Endothelial cell of umbilical vein (primary cell): Measurements from ENCODE around the gene RAB20. TPM values are rescaled to one million over a fixed set of nuclear protein-coding genes. Genes with fewer than 3 reads are reported as not detected.

Source experiments
- BruUV-seq: library from RNA; stranded (reverse); fragments of 400-500 nt; replicated peaks from 2 replicates; lab custom pipeline; 2021; lab: Mats Ljungman, UMichigan
- CTCF ChIA-PET: fragments of 300-600, 350-600 bp; sonication (Branson Sonifier 250); formaldehyde crosslinking; loops from one replicate; lab custom pipeline; 2021; ENCODE audit warnings: antibody characterized with exemption, inconsistent platforms; lab: Charles Lee
- POLR2A ChIA-PET: fragments of 300-600, 350-600 bp; sonication (Branson Sonifier 250); formaldehyde crosslinking; loops from one replicate; lab custom pipeline; 2021; ENCODE audit warnings: antibody characterized with exemption, inconsistent platforms; lab: Charles Lee
- DNase-seq: peaks from one replicate; pipeline ENCODE4 v3.0.0-alpha.2; 2011; ENCODE audit warnings: low read depth, low spot score
- FAIRE-seq: peaks from 2 replicates; lab custom pipeline; 2011; peaks lifted over from hg19 to GRCh38; lab: Jason Lieb, UNC
- H2AFZ ChIP-seq: 2 replicates; pipeline ENCODE4 v1.6.0; 2012; ENCODE audit warnings: low read depth, low read length, control low read depth, inconsistent platforms
- H3K27ac ChIP-seq: 2 replicates; pipeline ENCODE4 v1.5.1; 2011; ENCODE audit warnings: low read depth, mild to moderate bottlenecking, control low read depth, low read length, moderate library complexity; ENCODE audit not compliant: insufficient read depth
- H3K27me3 ChIP-seq, 2 experiments: 2 replicates each; pipeline versions ENCODE4 v1.6.0 to v1.6.1; 2011; ENCODE audit warnings: low read length in 2 of 2, mixed read lengths in 1 of 2; ENCODE audit not compliant: control insufficient read depth in 2 of 2, insufficient read depth in 2 of 2
- H3K36me3 ChIP-seq, 2 experiments: 2 replicates in 1 of 2; 3 replicates in 1 of 2; pipeline ENCODE4 v1.5.1; 2011; ENCODE audit warnings: low read length in 2 of 2, mild to moderate bottlenecking in 1 of 2, moderate library complexity in 1 of 2; ENCODE audit not compliant: control insufficient read depth in 2 of 2, insufficient read depth in 2 of 2; ENCODE audit errors: extremely low read depth in 1 of 2
- H3K4me1 ChIP-seq: 3 replicates; pipeline ENCODE4 v1.5.1; 2011; ENCODE audit warnings: mild to moderate bottlenecking, low read length; ENCODE audit not compliant: control insufficient read depth, insufficient read depth; ENCODE audit errors: extremely low read depth
- H3K4me2 ChIP-seq: 2 replicates; pipeline ENCODE4 v1.6.1; 2011; ENCODE audit warnings: low read length, control low read depth, mixed read lengths; ENCODE audit not compliant: insufficient read depth
- H3K4me3 ChIP-seq, 3 experiments: fragments of 200-600 bp in 1 of 3; sonication (generic), shearing (Covaris generic) in 1 of 3; replicated peaks in 1 of 3; 2 replicates each; pipeline ENCODE4 v1.5.1; 2011 to 2016; ENCODE audit warnings: control low read depth in 3 of 3, low read length in 3 of 3, mild to moderate bottlenecking in 2 of 3, inconsistent platforms in 1 of 3, low read depth in 1 of 3, moderate library complexity in 1 of 3; ENCODE audit not compliant: insufficient read depth in 1 of 3
- H3K79me2 ChIP-seq: 2 replicates; pipeline ENCODE4 v1.6.0; 2012; ENCODE audit warnings: low read length, inconsistent platforms; ENCODE audit not compliant: control insufficient read depth, insufficient read depth
- H3K9ac ChIP-seq: replicated peaks from 2 replicates; pipeline ENCODE3; 2011; ENCODE audit warnings: low read length, control low read depth; ENCODE audit not compliant: insufficient read depth; ENCODE audit errors: extremely low read depth
- H3K9me1 ChIP-seq: replicated peaks from 3 replicates; pipeline ENCODE4 v1.6.0; 2011; ENCODE audit warnings: mild to moderate bottlenecking, low read length; ENCODE audit not compliant: control insufficient read depth, insufficient read depth; ENCODE audit errors: extremely low read depth
- H3K9me3 ChIP-seq: replicated peaks from 2 replicates; pipeline ENCODE4 v1.5.1; 2012; ENCODE audit warnings: low read length, inconsistent platforms; ENCODE audit not compliant: control insufficient read depth, insufficient read depth
- H4K20me1 ChIP-seq: replicated peaks from 2 replicates; pipeline ENCODE3; 2011; ENCODE audit warnings: mild to moderate bottlenecking, low read length; ENCODE audit not compliant: control insufficient read depth, insufficient read depth; ENCODE audit errors: extremely low read depth
- EZH2 ChIP-seq: IDR thresholded peaks from 2 replicates; pipeline ENCODE4 v1.6.1; 2012; ENCODE audit warnings: borderline replicate concordance, low read depth, mild to moderate bottlenecking, moderate library complexity, low read length, inconsistent platforms; ENCODE audit not compliant: severe bottlenecking
- GATA2 ChIP-seq: IDR thresholded peaks from 2 replicates; pipeline ENCODE4 v1.7.0; 2011; ENCODE audit warnings: low read depth, mild to moderate bottlenecking, moderate library complexity, mixed read lengths, low read length; ENCODE audit not compliant: insufficient read length, insufficient read depth
- MAX ChIP-seq: IDR thresholded peaks from 2 replicates; pipeline ENCODE4 v1.6.1; 2011; ENCODE audit not compliant: insufficient read depth, insufficient read length
- MYC ChIP-seq: IDR thresholded peaks from one replicate; pipeline ENCODE4 v1.6.1; 2011; ENCODE audit warnings: mild to moderate bottlenecking, low read depth, low read length
- POLR2A ChIP-seq: IDR thresholded peaks from 2 replicates; pipeline ENCODE4 v1.6.1; 2012; ENCODE audit warnings: low read depth, mild to moderate bottlenecking, control low read depth, low read length
- POLR2AphosphoS5 ChIP-seq: IDR thresholded peaks from 2 replicates; pipeline ENCODE4 v1.6.1; 2012; ENCODE audit warnings: low read depth, mild to moderate bottlenecking, control low read depth, low read length, moderate library complexity; ENCODE audit not compliant: insufficient read depth
- dilution Hi-C: fragments of 300-500 bp; cut with MboI; formaldehyde crosslinking; loops from one replicate; pipeline ENCODE4 v1.15.0; 2019; ENCODE audit warnings: low sequenced_read_pairs; ENCODE audit not compliant: extremely low pct_ligation_motif_present
- intact Hi-C: fragments of 100-400 bp; cut with micrococcal nuclease; formaldehyde crosslinking; loops from one replicate; pipeline ENCODE4 v1.10.0; 2022
- polyA plus RNA-seq, 4 experiments: library from polyadenylated mRNA; depleted of rRNA in 3 of 4; stranded (reverse) in 3 of 4; unstranded in 1 of 4; fragments of >200 nt; gene quantifications; 2 replicates each; pipeline versions ENCODE4 v1.2.1 to v1.2.3, GENCODE V29; 2011 to 2012; ENCODE audit warnings: missing spikeins in 1 of 4
- total RNA-seq: library from RNA; stranded (reverse); gene quantifications from 2 replicates; pipeline ENCODE4 v1.2.3, GENCODE V29; 2021

The RAB20 gene
- total and polyA plus RNA-seq, 2 donors (not counting 3 experiments of a cell fraction or from before 2014, with no cell fraction given): 1.3 to 1.7 TPM

- Histone ChIP-seq H3K9ac (no peak overlapping the region), H2AFZ (no peak overlapping the region), H3K36me3 (peaks cover 38 to 54% of the 10 kb centered on the region in 2 experiments), H3K9me1 (no peaks in the 10 kb centered on the region), H3K9me3 (no peaks in the 10 kb centered on the region), H4K20me1 (no peaks in the 10 kb centered on the region), H3K4me2 (no peak overlapping the region), H3K4me1 (peaks cover 4% of the 10 kb centered on the region), H3K27ac (no peak overlapping the region), H3K79me2 (no peaks in the 10 kb centered on the region), H3K27me3 (no peaks in the 10 kb centered on the region), H3K4me3 (no peak overlapping the region)
- BruUV-seq: no TSS peak
- POLR2A ChIA-PET: no interaction called here
- TF ChIP-seq GATA2: no peak
- TF ChIP-seq POLR2A: no peak
- no peak for TF ChIP-seq MYC
- TF ChIP-seq MAX: no peak
- no peak for TF ChIP-seq EZH2
- intact Hi-C loops (no loop called here), dilution Hi-C loops (no loop called here)
- FAIRE-seq: peak; percentile 50
- no peak for DNase-seq
- CTCF ChIA-PET: interaction anchor here (0.7 to 1.5 kb wide), 4 partner anchors 10 to 44 kb away, joined by 3 to 6 read pairs (median 3); no protein-coding TSS in a partner anchor
These were observed 61.8 kb downstream of the RAB20 start for GRCh38 chr13:110499621-110500281.

GRCh38 chr13:110498765-110499164 lies 62.8 kb downstream of the RAB20 start:
- no peak overlapping the region for H3K9ac ChIP-seq
- no peaks in the 10 kb centered on the region for H3K9me1 ChIP-seq
- no peaks in the 10 kb centered on the region for H4K20me1 ChIP-seq
- DNase-seq: no peak
- H3K4me1 ChIP-seq: peaks cover 4% of the 10 kb centered on the region
- H3K27me3 ChIP-seq: no peaks in the 10 kb centered on the region
- dilution Hi-C loops (no loop called here), intact Hi-C loops (no loop called here)
- ChIA-PET CTCF (no interaction called here), POLR2A (no interaction called here)
- FAIRE-seq: no peak
- H3K79me2 ChIP-seq: no peaks in the 10 kb centered on the region
- no peak overlapping the region for H3K27ac ChIP-seq
- TF ChIP-seq EZH2 (no peak), POLR2A (no peak), POLR2AphosphoS5 (no peak)
- no peak overlapping the region for H3K4me2 ChIP-seq
- H3K4me3 ChIP-seq: no peak overlapping the region
- no peaks in the 10 kb centered on the region for H3K9me3 ChIP-seq
- H3K36me3 ChIP-seq: peaks cover 32 to 48% of the 10 kb centered on the region in 2 experiments
- no peak overlapping the region for H2AFZ ChIP-seq
- BruUV-seq: no TSS peak
